Measurements from ENCODE around the gene CST9. TPM values are rescaled to one million over a fixed set of nuclear protein-coding genes. Genes with fewer than 3 reads are reported as not detected.

The CST9 gene
- total RNA-seq, 6 donors from 2014 or later = not detected

DNA sequence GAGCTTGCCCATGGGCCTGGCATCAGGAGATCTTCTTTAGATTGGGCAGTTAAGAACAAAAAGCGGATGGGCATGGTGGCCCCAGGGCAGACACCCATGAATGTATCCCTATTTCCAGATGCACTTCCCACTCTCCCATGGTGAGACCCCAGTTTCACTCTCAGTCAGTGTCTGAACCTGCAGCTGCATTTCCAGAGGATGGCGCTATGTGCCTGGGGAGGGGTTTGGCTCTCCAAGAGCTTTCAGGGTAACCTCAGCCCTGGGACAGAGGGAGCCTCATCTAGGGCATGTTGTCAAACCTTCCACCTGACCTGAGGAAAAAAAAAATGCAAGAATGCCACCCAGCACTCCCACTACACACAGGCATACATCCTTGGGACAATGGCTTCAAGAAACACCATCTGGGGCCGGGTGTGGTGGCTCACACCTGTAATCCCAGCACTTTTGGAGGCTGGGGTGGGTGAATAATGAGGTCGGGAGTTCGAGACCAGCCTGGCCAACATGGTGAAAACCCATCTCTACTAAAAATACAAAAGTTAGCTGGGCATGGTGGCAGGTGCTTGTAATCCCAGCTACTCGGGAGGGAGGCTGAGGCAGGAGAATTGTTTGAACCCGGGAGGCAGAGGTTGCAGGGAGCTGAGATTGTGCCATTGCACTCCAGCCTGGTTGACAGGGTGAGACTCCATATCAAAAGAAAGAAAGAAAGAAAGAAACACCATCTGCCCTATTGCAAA lies 39.4 kb downstream of the CST9 start:
- no peak for DNase-seq
- 75 to 82% methylated on average over 4 to 7 of the region's 7 CpGs for WGBS, 2 donors
- H3K4me1 ChIP-seq = no peaks in the 10 kb centered on the region

GRCh38 chr20:23565503-23566045 lies 40.1 kb downstream of the CST9 start:
- DNase-seq = no peak
- H3K4me3 ChIP-seq = no peak overlapping the region
- no peak overlapping the region for H3K27ac ChIP-seq
- no peaks in the 10 kb centered on the region for H3K27me3 ChIP-seq
- H3K4me1 ChIP-seq = no peaks in the 10 kb centered on the region
- H3K9me3 ChIP-seq = peaks cover 0 to 19% (median 12%) of the 10 kb centered on the region in 4 donors
- WGBS, 2 donors = 88% methylated on average over 2 of the region's 2 CpGs
- no peaks in the 10 kb centered on the region for H3K36me3 ChIP-seq
- ATAC-seq (ENCODE audit: low FRiP score in 2 of 2) = no peak
- TF ChIP-seq, protein P1, sequence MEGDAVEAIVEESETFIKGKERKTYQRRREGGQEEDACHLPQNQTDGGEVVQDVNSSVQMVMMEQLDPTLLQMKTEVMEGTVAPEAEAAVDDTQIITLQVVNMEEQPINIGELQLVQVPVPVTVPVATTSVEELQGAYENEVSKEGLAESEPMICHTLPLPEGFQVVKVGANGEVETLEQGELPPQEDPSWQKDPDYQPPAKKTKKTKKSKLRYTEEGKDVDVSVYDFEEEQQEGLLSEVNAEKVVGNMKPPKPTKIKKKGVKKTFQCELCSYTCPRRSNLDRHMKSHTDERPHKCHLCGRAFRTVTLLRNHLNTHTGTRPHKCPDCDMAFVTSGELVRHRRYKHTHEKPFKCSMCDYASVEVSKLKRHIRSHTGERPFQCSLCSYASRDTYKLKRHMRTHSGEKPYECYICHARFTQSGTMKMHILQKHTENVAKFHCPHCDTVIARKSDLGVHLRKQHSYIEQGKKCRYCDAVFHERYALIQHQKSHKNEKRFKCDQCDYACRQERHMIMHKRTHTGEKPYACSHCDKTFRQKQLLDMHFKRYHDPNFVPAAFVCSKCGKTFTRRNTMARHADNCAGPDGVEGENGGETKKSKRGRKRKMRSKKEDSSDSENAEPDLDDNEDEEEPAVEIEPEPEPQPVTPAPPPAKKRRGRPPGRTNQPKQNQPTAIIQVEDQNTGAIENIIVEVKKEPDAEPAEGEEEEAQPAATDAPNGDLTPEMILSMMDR (IDR thresholded peaks at IDR 0.05) = no peak
- TF ChIP-seq POLR2AphosphoS5 (IDR thresholded peaks at IDR 0.05) = no peak
- no peak for TF ChIP-seq POLR2A (IDR thresholded peaks at IDR 0.05)
- no peak for TF ChIP-seq EP300 (IDR thresholded peaks at IDR 0.05)

More for the DNA sequence above, 39.4 kb downstream of the CST9 start:
- no peaks in the 10 kb centered on the region for H3K36me3 ChIP-seq
- no peak overlapping the region for H3K27ac ChIP-seq
- ATAC-seq (ENCODE audit: low FRiP score in 2 of 2) = no peak
- H3K4me3 ChIP-seq = no peak overlapping the region
- TF ChIP-seq, protein P1 (IDR thresholded peaks at IDR 0.05) = no peak
- TF ChIP-seq EP300 (IDR thresholded peaks at IDR 0.05) (no peak), POLR2AphosphoS5 (IDR thresholded peaks at IDR 0.05) (no peak), POLR2A (IDR thresholded peaks at IDR 0.05) (no peak)
- peaks cover 0 to 15% (median 9%) of the 10 kb centered on the region in 4 donors for H3K9me3 ChIP-seq
- no peaks in the 10 kb centered on the region for H3K27me3 ChIP-seq

DNA sequence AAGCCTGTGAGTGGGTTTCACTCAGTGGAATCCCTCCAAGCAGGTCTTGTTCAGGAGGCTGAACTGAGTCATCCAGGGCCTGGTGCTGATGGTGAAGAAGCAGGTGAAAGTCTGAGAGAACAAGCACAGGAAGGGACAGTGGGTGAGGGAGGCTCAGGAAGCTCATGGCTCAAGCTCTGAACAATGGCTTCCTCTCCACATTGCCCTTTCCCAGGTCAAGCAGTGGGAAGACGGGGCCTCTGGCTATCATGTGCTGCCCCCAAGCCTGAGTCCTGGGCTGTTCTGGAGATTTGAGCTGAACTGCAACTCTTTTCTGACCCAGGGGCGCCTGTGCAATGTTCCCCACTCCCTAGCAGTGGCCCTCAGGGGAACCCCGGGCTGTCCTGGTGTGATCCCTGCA lies 40.8 kb downstream of the CST9 start:
- no peak for ATAC-seq (ENCODE audit: low FRiP score in 2 of 2)
- TF ChIP-seq EP300 (IDR thresholded peaks at IDR 0.05) (no peak), POLR2A (IDR thresholded peaks at IDR 0.05) (no peak), POLR2AphosphoS5 (IDR thresholded peaks at IDR 0.05) (no peak)
- TF ChIP-seq, protein P1 (IDR thresholded peaks at IDR 0.05) = no peak
- no peaks in the 10 kb centered on the region for H3K36me3 ChIP-seq
- H3K4me1 ChIP-seq = no peaks in the 10 kb centered on the region
- no peak for DNase-seq
- 63 to 66% methylated on average over 1 to 3 of the region's 3 CpGs for WGBS, 2 donors
- H3K9me3 ChIP-seq = peaks cover 3 to 23% (median 12%) of the 10 kb centered on the region in 4 donors
- H3K4me3 ChIP-seq = no peak overlapping the region
- H3K27me3 ChIP-seq = no peaks in the 10 kb centered on the region
- H3K27ac ChIP-seq = no peak overlapping the region

- peaks cover 3 to 24% (median 12%) of the 10 kb centered on the region in 4 donors for H3K9me3 ChIP-seq
- ATAC-seq (ENCODE audit: low FRiP score in 2 of 2) (no peak), DNase-seq (no peak)
- H3K36me3 ChIP-seq = no peaks in the 10 kb centered on the region
- H3K4me1 ChIP-seq = no peaks in the 10 kb centered on the region
- H3K4me3 ChIP-seq = no peak overlapping the region
- H3K27me3 ChIP-seq = no peaks in the 10 kb centered on the region
- TF ChIP-seq, protein P1 (IDR thresholded peaks at IDR 0.05) = no peak
- TF ChIP-seq EP300 (IDR thresholded peaks at IDR 0.05) (no peak), POLR2A (IDR thresholded peaks at IDR 0.05) (no peak), POLR2AphosphoS5 (IDR thresholded peaks at IDR 0.05) (no peak)
- 85% methylated on average over 1 of the region's 1 CpG; no CpG with 5 or more reads in 1 of the 2 donors for WGBS, 2 donors
- no peak overlapping the region for H3K27ac ChIP-seq
Measured at GRCh38 chr20:23562721-23563342, 42.9 kb downstream of the CST9 start.
